Stimulated activated naive CD8-positive, alpha-beta T cell treated with anti-CD3 and anti-CD28 coated beads, Interleukin-15, Interleukin-2, amounts not matched to agents 100 ng/mL and 50 ng/mL, for 24 hours (primary cell): Measurements from ENCODE around the gene C19orf25.
A peak's percentile ranks its signal among the peaks of the same experiment; 100 is the strongest.

Experiments
- H3K27ac Mint-ChIP-seq: one replicate; pipeline ENCODE4 v1.8.0; 2021; ENCODE audit warnings: mild to moderate bottlenecking, mixed read lengths
- H3K27me3 Mint-ChIP-seq: one replicate; pipeline ENCODE4 v1.8.0; 2021; ENCODE audit warnings: mixed read lengths
- H3K36me3 Mint-ChIP-seq: one replicate; pipeline ENCODE4 v1.8.0; 2021; ENCODE audit warnings: low read depth, mixed read lengths
- H3K4me1 Mint-ChIP-seq: one replicate; pipeline ENCODE4 v1.8.0; 2021; ENCODE audit warnings: low read depth, mixed read lengths
- H3K4me3 Mint-ChIP-seq: one replicate; pipeline ENCODE4 v1.8.0; 2021; ENCODE audit warnings: mild to moderate bottlenecking, mixed read lengths
- H3K9me3 Mint-ChIP-seq: one replicate; pipeline ENCODE4 v1.8.0; 2021; ENCODE audit warnings: mixed read lengths

C19orf25 gene

GRCh38 chr19:1494115-1494815 lies 15.2 kb upstream of the C19orf25 start:
- Mint-ChIP-seq H3K9me3 (no peaks in the 10 kb centered on the region), H3K27ac (no peak overlapping the region), H3K36me3 (no peaks in the 10 kb centered on the region), H3K27me3 (peaks cover 4% of the 10 kb centered on the region), H3K4me1 (peaks cover 13% of the 10 kb centered on the region), H3K4me3 (no peak overlapping the region)

- no peak overlapping the region for H3K27ac Mint-ChIP-seq
- H3K36me3 Mint-ChIP-seq, result no peaks in the 10 kb centered on the region
- peak overlapping the region; percentile 72 for H3K4me3 Mint-ChIP-seq
- H3K27me3 Mint-ChIP-seq, result peaks cover 4% of the 10 kb centered on the region
- peaks cover 15% of the 10 kb centered on the region for H3K4me1 Mint-ChIP-seq
- H3K9me3 Mint-ChIP-seq, result no peaks in the 10 kb centered on the region
Measured at GRCh38 chr19:1492474-1493006, 13.5 kb upstream of the C19orf25 start.

DNA sequence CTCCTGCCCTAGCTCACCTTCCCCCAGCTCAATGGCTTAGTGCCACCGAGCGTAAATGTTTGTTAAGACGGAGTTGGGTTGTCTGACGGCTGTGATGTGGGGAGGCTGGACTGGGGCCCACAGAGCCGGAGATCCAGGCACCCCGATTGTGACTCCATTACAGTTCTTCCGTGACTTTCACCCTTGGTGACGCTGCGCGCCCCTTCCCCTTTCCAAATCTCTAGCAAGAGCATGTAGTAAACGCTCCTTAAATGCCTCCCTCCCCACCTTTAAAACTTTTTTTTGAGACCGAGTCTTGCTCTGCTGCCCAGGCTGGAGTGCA lies 12.8 kb upstream of the C19orf25 start:
- Mint-ChIP-seq H3K36me3 (no peaks in the 10 kb centered on the region), H3K9me3 (no peaks in the 10 kb centered on the region), H3K4me1 (peaks cover 15% of the 10 kb centered on the region), H3K4me3 (peak overlapping the region; percentile 72), H3K27ac (no peak overlapping the region), H3K27me3 (peaks cover 4% of the 10 kb centered on the region)

- H3K27ac Mint-ChIP-seq, result peak within 1 kb of the TSS; percentile 83
- no peaks in the 10 kb centered on the region for H3K36me3 Mint-ChIP-seq
- peaks cover 4% of the 10 kb centered on the region for H3K27me3 Mint-ChIP-seq
- peak within 1 kb of the TSS; percentile 81 for H3K4me3 Mint-ChIP-seq
- H3K4me1 Mint-ChIP-seq, result peaks cover 15% of the 10 kb centered on the region
- no peaks in the 10 kb centered on the region for H3K9me3 Mint-ChIP-seq
Measured at GRCh38 chr19:1491114-1491848, 12.3 kb upstream of the C19orf25 start, which contains the start of gene REEP6. Gene REEP6, plus strand, starts transcription at chr19:1491181. Its CDS starts 89 bp downstream, at chr19:1491270.

DNA sequence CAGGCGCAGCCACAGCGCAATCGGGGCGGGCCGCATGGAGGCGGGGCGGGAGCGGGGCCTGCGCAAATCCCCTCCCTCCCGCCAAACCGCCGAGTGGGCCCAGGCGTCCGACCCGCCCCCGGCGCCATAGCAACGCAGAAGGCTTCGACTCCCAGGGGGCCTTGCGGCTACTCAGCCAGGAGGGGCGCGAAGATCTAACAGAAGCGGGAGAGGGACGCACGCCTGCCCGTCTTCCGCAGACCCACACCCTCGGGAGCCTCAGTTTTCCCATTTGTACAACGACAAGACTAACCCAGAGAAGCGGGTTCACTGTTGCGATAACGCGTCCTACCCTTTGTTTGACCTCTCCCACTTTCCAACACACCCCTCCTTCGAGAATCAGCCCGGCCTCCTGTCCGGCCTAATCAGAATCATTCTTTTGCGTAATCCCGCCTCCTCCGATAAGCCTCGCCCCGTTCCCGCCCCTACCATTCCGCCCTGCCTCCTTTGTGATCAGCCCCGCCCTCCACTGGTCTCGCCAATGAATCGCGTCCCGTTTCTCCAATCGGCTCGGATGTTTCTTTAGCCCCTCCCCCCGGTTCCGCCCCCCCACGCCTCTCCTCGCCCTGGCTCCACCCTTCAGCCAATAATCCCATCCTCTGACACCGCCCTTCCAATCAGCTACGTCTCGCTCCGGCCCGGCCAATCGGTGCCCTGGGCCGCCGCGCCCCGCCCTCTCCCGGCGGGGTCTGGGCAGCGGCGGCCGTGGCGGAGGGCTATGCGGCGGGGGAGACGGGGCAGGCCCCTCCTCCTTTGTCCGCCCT lies 11.5 kb upstream of the C19orf25 start, which contains the start of gene PCSK4:
PCSK4 (minus strand) TSS at position 40 of the 803 bp plus-strand sequence; CDS start at position 36, 4 bp downstream.
- peaks cover 15% of the 10 kb centered on the region for H3K4me1 Mint-ChIP-seq
- H3K27ac Mint-ChIP-seq, result peak within 1 kb of the TSS; percentile 83
- no peaks in the 10 kb centered on the region for H3K36me3 Mint-ChIP-seq
- no peaks in the 10 kb centered on the region for H3K9me3 Mint-ChIP-seq
- peak within 1 kb of the TSS; percentile 81 for H3K4me3 Mint-ChIP-seq
- peaks cover 4% of the 10 kb centered on the region for H3K27me3 Mint-ChIP-seq

DNA sequence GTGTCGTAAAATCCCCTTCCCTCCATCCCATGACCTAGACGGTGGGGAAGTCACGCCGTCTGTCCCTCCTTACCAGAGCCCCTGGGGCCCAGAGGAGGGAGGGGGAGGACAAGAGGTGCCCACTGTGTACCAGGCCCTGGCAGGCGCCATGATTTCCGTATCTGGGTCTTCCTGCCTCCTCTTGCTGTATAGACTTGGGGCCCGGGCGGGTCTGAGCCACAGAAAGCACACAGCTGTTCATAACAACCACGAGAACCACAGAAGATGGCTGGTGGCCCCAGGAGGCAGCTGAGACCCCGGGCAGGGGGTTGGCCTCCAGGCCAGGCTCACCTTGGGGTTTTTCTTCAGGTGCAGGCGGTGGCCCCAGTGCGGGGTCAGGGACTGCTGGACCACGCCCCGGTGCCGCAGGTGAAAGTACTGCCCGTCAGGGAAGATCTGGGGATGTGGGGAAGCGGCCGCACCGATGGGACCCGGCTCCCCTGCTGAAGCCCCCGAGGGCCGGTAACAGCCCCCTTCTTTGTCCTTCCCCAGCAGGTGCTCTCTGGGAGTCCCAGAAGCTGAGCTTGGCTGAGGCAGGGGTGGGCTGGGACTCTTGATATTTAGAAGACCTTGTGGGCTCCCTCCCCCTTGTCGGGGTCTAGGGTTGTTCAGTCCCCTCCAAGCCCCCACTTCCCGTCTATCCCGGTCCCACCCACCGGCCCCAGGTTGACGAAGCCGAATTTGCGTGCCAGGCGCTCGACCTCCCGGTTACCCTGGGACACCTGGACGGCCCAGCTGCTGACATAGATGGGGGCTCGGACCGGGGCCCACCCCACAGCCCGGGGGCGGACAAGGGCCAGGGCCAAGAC lies 10.7 kb upstream of the C19orf25 start:
- peaks cover 4% of the 10 kb centered on the region for H3K27me3 Mint-ChIP-seq
- H3K4me1 Mint-ChIP-seq, result peaks cover 15% of the 10 kb centered on the region
- no peak overlapping the region for H3K27ac Mint-ChIP-seq
- H3K4me3 Mint-ChIP-seq, result peak overlapping the region; percentile 59
- H3K36me3 Mint-ChIP-seq, result no peaks in the 10 kb centered on the region
- no peaks in the 10 kb centered on the region for H3K9me3 Mint-ChIP-seq

- no peak overlapping the region for H3K27ac Mint-ChIP-seq
Measured at GRCh38 chr19:1488282-1488601, 9.2 kb upstream of the C19orf25 start.

GRCh38 chr19:1487576-1488281 lies 8.7 kb upstream of the C19orf25 start:
- peaks cover 4% of the 10 kb centered on the region for H3K27me3 Mint-ChIP-seq
- H3K9me3 Mint-ChIP-seq, result no peaks in the 10 kb centered on the region
- no peak overlapping the region for H3K27ac Mint-ChIP-seq
- no peaks in the 10 kb centered on the region for H3K36me3 Mint-ChIP-seq
- no peak overlapping the region for H3K4me3 Mint-ChIP-seq
- peaks cover 15% of the 10 kb centered on the region for H3K4me1 Mint-ChIP-seq

More at GRCh38 chr19:1488282-1488601, 9.2 kb upstream of the C19orf25 start:
- H3K36me3 Mint-ChIP-seq, result no peaks in the 10 kb centered on the region
- H3K27me3 Mint-ChIP-seq, result peaks cover 4% of the 10 kb centered on the region
- H3K9me3 Mint-ChIP-seq, result no peaks in the 10 kb centered on the region
- no peak overlapping the region for H3K4me3 Mint-ChIP-seq
- peaks cover 15% of the 10 kb centered on the region for H3K4me1 Mint-ChIP-seq

- Mint-ChIP-seq H3K4me3 (no peak overlapping the region), H3K27me3 (peaks cover 4% of the 10 kb centered on the region), H3K4me1 (peaks cover 13% of the 10 kb centered on the region), H3K27ac (no peak overlapping the region), H3K9me3 (no peaks in the 10 kb centered on the region), H3K36me3 (no peaks in the 10 kb centered on the region)
Measured at GRCh38 chr19:1486720-1487575, 7.9 kb upstream of the C19orf25 start.

GRCh38 chr19:1483979-1484428 lies 5.0 kb upstream of the C19orf25 start:
- H3K4me1 Mint-ChIP-seq, result peaks cover 7% of the 10 kb centered on the region
- H3K27me3 Mint-ChIP-seq, result no peaks in the 10 kb centered on the region
- no peak overlapping the region for H3K4me3 Mint-ChIP-seq
- no peaks in the 10 kb centered on the region for H3K9me3 Mint-ChIP-seq
- no peaks in the 10 kb centered on the region for H3K36me3 Mint-ChIP-seq
- no peak overlapping the region for H3K27ac Mint-ChIP-seq

DNA sequence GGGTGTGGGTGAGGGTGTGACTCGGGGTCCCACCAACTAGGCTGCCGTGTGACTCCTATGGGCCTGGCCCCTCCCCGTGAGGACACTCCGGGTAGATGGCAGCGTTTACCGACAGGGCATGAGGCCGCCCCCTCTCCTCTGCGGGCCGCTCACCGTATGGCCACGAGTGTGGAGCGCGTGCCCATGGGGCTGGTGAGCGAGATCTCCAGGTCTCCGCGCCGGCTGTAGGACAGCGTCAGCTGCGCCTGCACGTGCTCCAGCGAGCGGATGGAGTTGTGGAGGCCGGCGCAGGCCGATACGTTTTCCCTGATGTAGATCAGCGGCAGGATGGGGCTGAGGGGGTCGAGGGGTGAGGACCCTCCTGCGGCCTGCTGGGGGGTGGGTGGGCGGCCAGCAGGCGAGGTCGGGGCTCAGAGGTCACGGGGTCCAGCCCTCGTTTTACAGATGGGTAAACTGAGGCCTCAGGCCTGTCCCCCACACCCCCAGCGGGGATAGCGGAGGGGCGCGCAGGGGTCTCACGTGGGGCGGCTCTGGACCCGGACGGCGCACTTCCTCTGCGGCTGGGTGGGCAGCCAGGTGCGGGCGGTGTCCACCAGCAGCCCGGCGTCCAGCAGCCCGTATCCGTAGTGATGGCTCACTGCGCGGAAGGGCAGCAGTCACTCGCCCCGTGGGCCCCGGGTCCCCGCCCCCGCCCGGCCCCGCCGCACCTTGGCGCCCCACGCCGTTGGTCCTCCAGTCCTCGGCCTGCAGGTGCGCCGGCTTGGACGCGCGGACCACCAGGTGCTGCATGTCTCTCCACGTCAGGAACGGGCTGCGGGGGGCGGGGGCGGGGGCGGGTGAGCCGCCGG lies 4.3 kb upstream of the C19orf25 start:
- H3K27me3 Mint-ChIP-seq, result no peaks in the 10 kb centered on the region
- H3K9me3 Mint-ChIP-seq, result no peaks in the 10 kb centered on the region
- H3K4me3 Mint-ChIP-seq, result no peak overlapping the region
- no peaks in the 10 kb centered on the region for H3K36me3 Mint-ChIP-seq
- no peak overlapping the region for H3K27ac Mint-ChIP-seq
- peaks cover 9% of the 10 kb centered on the region for H3K4me1 Mint-ChIP-seq

GRCh38 chr19:1482361-1483130 lies 3.5 kb upstream of the C19orf25 start:
- Mint-ChIP-seq H3K4me1 (peaks cover 13% of the 10 kb centered on the region), H3K27me3 (no peaks in the 10 kb centered on the region), H3K9me3 (no peaks in the 10 kb centered on the region), H3K4me3 (no peak overlapping the region), H3K36me3 (peaks cover under 1% of the 10 kb centered on the region), H3K27ac (no peak overlapping the region)
